ENCODE measurements around the gene SRPX2. TPM values are rescaled to one million over a fixed set of nuclear protein-coding genes. Genes with fewer than 3 reads are reported as not detected.

SRPX2 gene
- polyA plus RNA-seq, 3 donors: not detected

DNA sequence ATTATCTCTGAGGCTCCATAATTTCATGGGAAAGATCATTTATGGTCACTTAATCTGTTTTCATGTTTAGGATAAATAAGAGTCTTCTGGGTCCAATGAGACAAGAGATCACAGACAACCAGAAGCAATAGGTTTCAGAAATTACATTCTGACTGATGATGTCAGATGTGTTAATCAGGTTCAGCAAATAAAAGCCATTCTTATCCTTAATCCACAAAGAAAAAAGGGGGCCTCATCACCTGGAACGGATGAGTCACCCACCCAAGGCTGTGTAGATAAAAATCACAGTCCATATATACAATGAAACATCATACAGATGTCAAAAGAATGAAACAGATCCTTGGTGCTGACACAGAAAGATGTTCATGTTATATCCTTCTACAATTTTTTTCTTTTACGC, 51.3 kb downstream of the SRPX2 start:
- Histone ChIP-seq H3K4me3 (replicated peaks in 1 of 3; ENCODE audit: low read depth in 2 of 3, low read length in 3 of 3) (no peak overlapping the region), H3K4me1 (ENCODE audit: control insufficient read depth in 1 of 2, insufficient read depth in 2 of 2, low read length in 2 of 2) (no peaks in the 10 kb centered on the region), H3K4me2 (replicated peaks; ENCODE audit: extremely low read depth, low read length, poor library complexity, severe bottlenecking) (no peak overlapping the region), H3K36me3 (replicated peaks in 1 of 2; ENCODE audit: control insufficient read depth in 1 of 2, insufficient read depth in 2 of 2, low read length in 2 of 2) (no peaks in the 10 kb centered on the region), H3K9me3 (replicated peaks in 1 of 2; ENCODE audit: control insufficient read depth in 1 of 2, insufficient read depth in 1 of 2, low read length in 2 of 2) (no peaks in the 10 kb centered on the region), H4K20me1 (ENCODE audit: insufficient read depth, low read length) (no peaks in the 10 kb centered on the region), H2AFZ (ENCODE audit: insufficient read depth, low read depth, low read length, poor library complexity, severe bottlenecking) (no peak overlapping the region), H3K9ac (ENCODE audit: insufficient read depth, low read length, poor library complexity, severe bottlenecking) (no peak overlapping the region), H3K79me2 (ENCODE audit: insufficient read depth, low read length) (no peaks in the 10 kb centered on the region), H3K27ac (ENCODE audit: low read depth in 1 of 2, low read length in 2 of 2) (no peak overlapping the region), H3K27me3 (ENCODE audit: control insufficient read depth in 2 of 2, insufficient read depth in 2 of 2, low read length in 2 of 2) (no peaks in the 10 kb centered on the region)
- no peaks in the 10 kb centered on the region for H3K36me3 Mint-ChIP-seq
- peaks cover 0 to 11% (median 4%) of the 10 kb centered on the region in 3 donors for H3K27me3 Mint-ChIP-seq (ENCODE audit: low read depth in 3 of 3)
- H3K9me3 Mint-ChIP-seq: peaks cover 0 to 2% (median 0%) of the 10 kb centered on the region in 7 donors
- intact Hi-C loops (cut with micrococcal nuclease): no loop called here
- WGBS (ENCODE audit: insufficient coverage): 100% methylated on average over 1 of the region's 2 CpGs
- DNase-seq: no peak
- H3K27ac Mint-ChIP-seq: no peak overlapping the region
- no peak overlapping the region for H3K4me3 Mint-ChIP-seq
- TF ChIP-seq, protein P1, sequence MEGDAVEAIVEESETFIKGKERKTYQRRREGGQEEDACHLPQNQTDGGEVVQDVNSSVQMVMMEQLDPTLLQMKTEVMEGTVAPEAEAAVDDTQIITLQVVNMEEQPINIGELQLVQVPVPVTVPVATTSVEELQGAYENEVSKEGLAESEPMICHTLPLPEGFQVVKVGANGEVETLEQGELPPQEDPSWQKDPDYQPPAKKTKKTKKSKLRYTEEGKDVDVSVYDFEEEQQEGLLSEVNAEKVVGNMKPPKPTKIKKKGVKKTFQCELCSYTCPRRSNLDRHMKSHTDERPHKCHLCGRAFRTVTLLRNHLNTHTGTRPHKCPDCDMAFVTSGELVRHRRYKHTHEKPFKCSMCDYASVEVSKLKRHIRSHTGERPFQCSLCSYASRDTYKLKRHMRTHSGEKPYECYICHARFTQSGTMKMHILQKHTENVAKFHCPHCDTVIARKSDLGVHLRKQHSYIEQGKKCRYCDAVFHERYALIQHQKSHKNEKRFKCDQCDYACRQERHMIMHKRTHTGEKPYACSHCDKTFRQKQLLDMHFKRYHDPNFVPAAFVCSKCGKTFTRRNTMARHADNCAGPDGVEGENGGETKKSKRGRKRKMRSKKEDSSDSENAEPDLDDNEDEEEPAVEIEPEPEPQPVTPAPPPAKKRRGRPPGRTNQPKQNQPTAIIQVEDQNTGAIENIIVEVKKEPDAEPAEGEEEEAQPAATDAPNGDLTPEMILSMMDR (IDR thresholded peaks at IDR 0.05): no peak
- H3K4me1 Mint-ChIP-seq: no peaks in the 10 kb centered on the region

DNA sequence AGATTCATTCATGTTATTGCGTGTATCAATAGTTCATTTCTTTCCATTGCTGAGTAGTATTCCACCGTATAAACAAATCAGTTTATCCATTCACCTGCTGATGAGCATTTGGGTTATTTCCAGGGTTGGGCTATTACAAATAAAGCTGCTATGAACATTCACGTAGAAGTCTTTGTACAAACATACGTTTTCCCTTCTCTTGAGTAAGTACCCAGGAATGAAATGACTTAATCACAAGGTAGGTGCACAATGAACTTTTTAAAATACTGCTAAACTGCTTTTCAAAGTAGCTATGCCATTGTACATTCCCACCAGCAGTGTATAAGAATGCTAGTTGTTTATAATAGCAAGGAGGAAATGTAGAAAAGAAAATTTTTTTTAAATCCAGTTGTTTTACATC, 52.0 kb downstream of the SRPX2 start:
- no peak overlapping the region for H3K27ac Mint-ChIP-seq
- no peak overlapping the region for H3K4me3 Mint-ChIP-seq
- no peak overlapping the region for H3K9ac ChIP-seq (ENCODE audit: insufficient read depth, low read length, poor library complexity, severe bottlenecking)
- no peaks in the 10 kb centered on the region for H3K4me1 ChIP-seq (ENCODE audit: control insufficient read depth in 1 of 2, insufficient read depth in 2 of 2, low read length in 2 of 2)
- H3K27me3 ChIP-seq (ENCODE audit: control insufficient read depth in 2 of 2, insufficient read depth in 2 of 2, low read length in 2 of 2): no peaks in the 10 kb centered on the region
- H3K4me2 ChIP-seq (replicated peaks; ENCODE audit: extremely low read depth, low read length, poor library complexity, severe bottlenecking): no peak overlapping the region
- H3K27me3 Mint-ChIP-seq (ENCODE audit: low read depth in 3 of 3): peaks cover 0 to 11% (median 4%) of the 10 kb centered on the region in 3 donors
- H3K36me3 ChIP-seq (replicated peaks in 1 of 2; ENCODE audit: control insufficient read depth in 1 of 2, insufficient read depth in 2 of 2, low read length in 2 of 2): no peaks in the 10 kb centered on the region
- no peaks in the 10 kb centered on the region for H4K20me1 ChIP-seq (ENCODE audit: insufficient read depth, low read length)
- no peaks in the 10 kb centered on the region for H3K9me3 ChIP-seq (replicated peaks in 1 of 2; ENCODE audit: control insufficient read depth in 1 of 2, insufficient read depth in 1 of 2, low read length in 2 of 2)
- no peak for DNase-seq
- H3K79me2 ChIP-seq (ENCODE audit: insufficient read depth, low read length): no peaks in the 10 kb centered on the region
- intact Hi-C loops (cut with micrococcal nuclease): no loop called here
- no peaks in the 10 kb centered on the region for H3K4me1 Mint-ChIP-seq
- no CpG with 5 or more reads among the region's 4 CpGs for WGBS (ENCODE audit: insufficient coverage)
- H2AFZ ChIP-seq (ENCODE audit: insufficient read depth, low read depth, low read length, poor library complexity, severe bottlenecking): no peak overlapping the region
- H3K4me3 ChIP-seq (replicated peaks in 1 of 3; ENCODE audit: low read depth in 2 of 3, low read length in 3 of 3): no peak overlapping the region
- H3K36me3 Mint-ChIP-seq: no peaks in the 10 kb centered on the region
- TF ChIP-seq, protein P1 (IDR thresholded peaks at IDR 0.05): no peak
- H3K9me3 Mint-ChIP-seq: peaks cover 0 to 2% (median 0%) of the 10 kb centered on the region in 7 donors
- H3K27ac ChIP-seq (ENCODE audit: low read depth in 1 of 2, low read length in 2 of 2): no peak overlapping the region

Data from CD14-positive monocyte (primary cell).